ENCODE measurements around the gene MESP1.

GRCh38 chr15:89790661-89791060 is 39.6 kb upstream of the MESP1 start:
- TF ChIP-seq EP300 (IDR thresholded peaks at IDR 0.05) (no peak), POLR2A (IDR thresholded peaks at IDR 0.05) (no peak)
